C4-2B (cell line): ENCODE measurements around the gene FUBP3.

Experiments used
- CTCF ChIP-seq: fragments of 450-650 bp; conservative IDR thresholded peaks from 2 replicates; pipeline ENCODE4 v1.5.1; 2017; ENCODE audit warnings: mild to moderate bottlenecking
- ZFX ChIP-seq: fragments of 450-650 bp; IDR thresholded peaks from 2 replicates; pipeline ENCODE4 v1.6.1; 2017

GRCh38 chr9:130667120-130667435 is 87.7 kb downstream of the FUBP3 start:
- TF ChIP-seq CTCF (no peak), ZFX (no peak)
